Measurements from ENCODE around the gene RPL13. TPM values are rescaled to one million over a fixed set of nuclear protein-coding genes. Genes with fewer than 3 reads are reported as not detected.

The RPL13 gene
- total and polyA plus RNA-seq, 9 of the 15 experiments (the other 6 are each of a cell fraction or from before 2014, with no cell fraction given): 227 to 6,042 (median 1,633) TPM

DNA sequence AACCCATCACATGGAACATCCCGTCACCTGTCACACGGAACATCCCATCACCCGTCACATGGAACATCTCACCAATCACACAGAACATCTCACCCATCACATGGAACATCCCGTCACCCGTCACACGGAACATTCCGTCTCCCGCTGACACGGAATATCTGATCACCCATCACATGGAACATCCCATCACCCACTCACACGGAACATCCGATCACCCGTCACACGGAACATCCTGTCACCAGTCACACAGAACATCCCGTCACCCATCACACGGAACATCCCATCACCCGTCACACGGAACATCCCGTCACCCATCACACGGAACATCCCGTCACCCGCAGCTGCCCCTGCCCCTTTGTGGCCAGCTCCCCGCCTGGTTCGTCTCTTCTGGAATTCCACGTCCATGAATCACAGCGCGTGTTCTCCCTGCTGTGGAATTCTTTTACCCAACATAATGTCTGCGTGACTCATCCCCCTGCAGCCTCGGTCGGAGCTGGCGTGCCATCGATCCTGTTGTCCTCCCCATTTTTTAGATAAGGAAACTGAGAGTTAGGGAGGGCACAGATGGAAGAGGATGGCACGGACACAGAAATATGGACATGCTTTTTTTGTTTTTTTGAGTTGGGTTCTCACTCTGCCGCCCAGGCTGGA, 20.7 kb downstream of the RPL13 start:
- Histone ChIP-seq H4K20me1 (replicated peaks; ENCODE audit: control insufficient read depth, insufficient read depth, low read length) (no peaks in the 10 kb centered on the region), H2AFZ (ENCODE audit: low read depth, low read length) (no peak overlapping the region), H3K9me3 (replicated peaks; ENCODE audit: control insufficient read depth, insufficient read depth, low read depth, low read length) (peaks cover 7% of the 10 kb centered on the region), H3K27me3 (ENCODE audit: control insufficient read depth in 2 of 2, insufficient read depth in 2 of 2, low read length in 2 of 2) (no peaks in the 10 kb centered on the region), H3K4me1 (replicated peaks in 1 of 2; ENCODE audit: control insufficient read depth in 2 of 2, insufficient read depth in 2 of 2, low read length in 2 of 2) (peaks cover 0 to 50% of the 10 kb centered on the region in 2 experiments; a peak in 2 of 5 replicates), H3K9me1 (ENCODE audit: control insufficient read depth, insufficient read depth, low read length) (no peaks in the 10 kb centered on the region), H3K27ac (ENCODE audit: extremely low read depth, low read depth, low read length) (no peak overlapping the region), H3K79me2 (ENCODE audit: control insufficient read depth, insufficient read depth, low read length) (peaks cover 24% of the 10 kb centered on the region), H3K9ac (ENCODE audit: insufficient read depth in 1 of 2, low read depth in 2 of 2, low read length in 2 of 2) (no peak overlapping the region), H3K4me2 (ENCODE audit: insufficient read depth, low read length) (no peak overlapping the region), H3K36me3 (ENCODE audit: control insufficient read depth, insufficient read depth, low read length) (peaks cover 83% of the 10 kb centered on the region), H3K4me3 (no peak overlapping the region)
- BruUV-seq (replicated peaks): TSS peak; percentile 17
- ChIA-PET CTCF (ENCODE audit: low intra/inter-chr PET ratio) (no interaction called here), POLR2A (interaction anchor here (0.6 kb wide), 1 partner anchor 387 kb away, joined by 3 read pairs; no protein-coding TSS in a partner anchor)
- DNase-seq (ENCODE audit: extremely low read depth in 1 of 4, low spot score in 3 of 4): no peak
- no peak for FAIRE-seq
- TF ChIP-seq HSF4 (CRISPR knock-in tag; IDR thresholded peaks at IDR 0.05; ENCODE audit: borderline replicate concordance) (no peak), MBD2 (IDR thresholded peaks at IDR 0.05; ENCODE audit: borderline replicate concordance, low read depth) (no peak), BDP1 (IDR thresholded peaks at IDR 0.05; ENCODE audit: insufficient read depth, insufficient read length) (no peak), ZNF436 (CRISPR knock-in tag; IDR thresholded peaks at IDR 0.05) (no peak), ARNT (IDR thresholded peaks at IDR 0.05) (no peak)
- TF ChIP-seq, protein P1, sequence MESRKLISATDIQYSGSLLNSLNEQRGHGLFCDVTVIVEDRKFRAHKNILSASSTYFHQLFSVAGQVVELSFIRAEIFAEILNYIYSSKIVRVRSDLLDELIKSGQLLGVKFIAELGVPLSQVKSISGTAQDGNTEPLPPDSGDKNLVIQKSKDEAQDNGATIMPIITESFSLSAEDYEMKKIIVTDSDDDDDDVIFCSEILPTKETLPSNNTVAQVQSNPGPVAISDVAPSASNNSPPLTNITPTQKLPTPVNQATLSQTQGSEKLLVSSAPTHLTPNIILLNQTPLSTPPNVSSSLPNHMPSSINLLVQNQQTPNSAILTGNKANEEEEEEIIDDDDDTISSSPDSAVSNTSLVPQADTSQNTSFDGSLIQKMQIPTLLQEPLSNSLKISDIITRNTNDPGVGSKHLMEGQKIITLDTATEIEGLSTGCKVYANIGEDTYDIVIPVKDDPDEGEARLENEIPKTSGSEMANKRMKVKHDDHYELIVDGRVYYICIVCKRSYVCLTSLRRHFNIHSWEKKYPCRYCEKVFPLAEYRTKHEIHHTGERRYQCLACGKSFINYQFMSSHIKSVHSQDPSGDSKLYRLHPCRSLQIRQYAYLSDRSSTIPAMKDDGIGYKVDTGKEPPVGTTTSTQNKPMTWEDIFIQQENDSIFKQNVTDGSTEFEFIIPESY (CRISPR knock-in tag; IDR thresholded peaks at IDR 0.05): peak; percentile 71; the same call in 1 of the 2 replicates
- TF ChIP-seq, protein P2, sequence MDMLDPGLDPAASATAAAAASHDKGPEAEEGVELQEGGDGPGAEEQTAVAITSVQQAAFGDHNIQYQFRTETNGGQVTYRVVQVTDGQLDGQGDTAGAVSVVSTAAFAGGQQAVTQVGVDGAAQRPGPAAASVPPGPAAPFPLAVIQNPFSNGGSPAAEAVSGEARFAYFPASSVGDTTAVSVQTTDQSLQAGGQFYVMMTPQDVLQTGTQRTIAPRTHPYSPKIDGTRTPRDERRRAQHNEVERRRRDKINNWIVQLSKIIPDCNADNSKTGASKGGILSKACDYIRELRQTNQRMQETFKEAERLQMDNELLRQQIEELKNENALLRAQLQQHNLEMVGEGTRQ (CRISPR knock-in tag; IDR thresholded peaks at IDR 0.05): no peak
- intact Hi-C loops (cut with micrococcal nuclease) (no loop called here), in situ Hi-C loops (cut with MboI) (no loop called here)
- WGBS (ENCODE audit: insufficient coverage, low coverage, missing lambda C conversion rate): 89% methylated on average over 30 of the region's 33 CpGs
- no peak for ATAC-seq
